HG03565 (cell line): ENCODE results near the gene FOXA2.
"Not testable (repeated sequence)": the region's sequence is repeated elsewhere in the genome, so short reads cannot be mapped to it uniquely, and the experiment has no call there.

Experiments
- ATAC-seq: cut with Tn5 transposase; IDR thresholded peaks from one replicate; pipeline ENCODE4 v1.9.1; 2021; ENCODE audit warnings: mild to moderate bottlenecking, moderate library complexity; ENCODE audit not compliant: unreplicated experiment

FOXA2 gene

DNA sequence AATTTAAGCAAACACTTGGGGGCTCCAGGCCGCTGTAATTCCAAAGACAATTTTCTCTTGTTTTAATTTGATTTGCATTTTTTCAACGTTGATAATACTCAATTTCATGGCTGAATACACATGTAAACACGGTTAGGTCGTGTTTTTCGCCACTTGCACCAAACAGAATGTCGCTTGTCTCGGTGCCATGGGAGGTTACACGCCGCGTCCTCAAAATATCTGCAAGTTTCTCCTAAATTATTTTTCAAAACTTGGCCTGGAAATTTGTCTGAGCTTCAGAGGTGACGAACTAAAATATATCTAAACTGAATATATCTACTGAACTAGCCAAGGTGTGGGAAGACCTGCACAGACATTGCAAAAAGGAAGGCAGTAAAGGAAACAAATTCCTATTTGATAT, 15.0 kb downstream of the FOXA2 start:
- ATAC-seq = no peak

DNA sequence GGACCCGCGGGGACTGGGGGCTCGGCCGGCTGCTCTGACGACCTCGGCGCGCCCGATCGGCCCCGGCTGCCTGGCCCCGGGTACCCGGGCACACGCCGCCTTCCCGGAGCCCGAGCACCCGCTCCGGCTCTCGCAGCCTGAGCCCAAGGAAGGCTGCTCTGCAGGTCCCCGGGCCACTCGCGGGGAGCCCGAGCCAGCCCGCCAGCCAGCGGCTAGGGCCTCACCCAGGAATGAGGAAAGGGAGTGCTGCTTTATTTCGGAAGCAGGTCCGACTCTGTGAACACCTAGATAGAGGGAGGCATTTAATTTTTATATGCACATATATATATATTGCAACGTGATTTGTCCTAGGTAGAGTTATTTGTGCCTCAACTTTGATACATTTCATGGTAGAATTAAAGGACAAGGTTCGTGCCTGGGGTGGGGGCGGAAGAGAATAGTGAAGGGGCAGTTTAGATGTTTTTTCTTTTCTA, 15.5 kb downstream of the FOXA2 start:
- ATAC-seq = no peak

DNA sequence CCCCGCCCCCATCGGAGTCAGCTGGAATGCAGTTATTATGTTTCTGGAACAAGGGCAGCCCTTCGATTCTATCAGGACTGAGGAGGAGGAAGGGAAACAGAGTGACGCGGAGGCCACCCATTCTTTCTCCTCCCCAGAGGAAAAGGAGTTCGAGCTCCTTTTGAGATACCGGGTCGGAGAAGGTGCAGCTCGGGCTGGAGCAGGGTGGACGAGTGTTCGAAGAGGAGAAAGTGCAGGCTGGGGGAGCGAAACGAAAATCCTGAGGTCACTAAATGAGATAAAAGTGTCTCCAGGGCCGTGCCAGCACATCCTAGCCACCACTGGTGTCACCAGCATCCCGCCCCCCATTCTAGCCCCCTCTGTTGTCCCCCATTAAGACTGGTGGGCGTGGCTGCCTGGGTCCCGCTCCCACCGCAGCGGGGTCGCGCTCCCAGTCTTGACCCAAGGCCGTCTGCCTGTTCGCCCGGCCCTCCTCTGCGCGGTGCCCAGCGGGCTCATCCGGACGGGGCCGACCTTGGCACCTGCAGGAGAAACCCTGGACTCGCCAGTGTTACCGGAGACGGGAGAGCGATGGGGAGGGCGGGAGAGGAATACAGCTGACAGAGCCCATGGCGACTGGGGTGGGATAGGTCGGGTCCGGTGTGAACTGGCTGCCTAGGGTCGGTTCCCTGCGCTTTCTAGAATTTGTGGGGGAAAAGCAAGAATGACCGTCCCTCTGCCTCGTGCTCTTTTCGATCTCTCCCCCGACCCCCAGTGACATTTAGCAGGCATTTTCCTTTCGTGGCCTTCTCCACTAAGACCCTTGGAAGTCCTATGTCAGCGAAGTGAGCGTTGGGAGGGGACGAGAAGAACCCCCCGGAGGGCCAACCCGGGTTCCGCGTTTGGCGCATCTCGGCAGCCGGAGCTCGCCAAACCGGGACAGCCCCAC, 16.2 kb downstream of the FOXA2 start:
- no peak for ATAC-seq

DNA sequence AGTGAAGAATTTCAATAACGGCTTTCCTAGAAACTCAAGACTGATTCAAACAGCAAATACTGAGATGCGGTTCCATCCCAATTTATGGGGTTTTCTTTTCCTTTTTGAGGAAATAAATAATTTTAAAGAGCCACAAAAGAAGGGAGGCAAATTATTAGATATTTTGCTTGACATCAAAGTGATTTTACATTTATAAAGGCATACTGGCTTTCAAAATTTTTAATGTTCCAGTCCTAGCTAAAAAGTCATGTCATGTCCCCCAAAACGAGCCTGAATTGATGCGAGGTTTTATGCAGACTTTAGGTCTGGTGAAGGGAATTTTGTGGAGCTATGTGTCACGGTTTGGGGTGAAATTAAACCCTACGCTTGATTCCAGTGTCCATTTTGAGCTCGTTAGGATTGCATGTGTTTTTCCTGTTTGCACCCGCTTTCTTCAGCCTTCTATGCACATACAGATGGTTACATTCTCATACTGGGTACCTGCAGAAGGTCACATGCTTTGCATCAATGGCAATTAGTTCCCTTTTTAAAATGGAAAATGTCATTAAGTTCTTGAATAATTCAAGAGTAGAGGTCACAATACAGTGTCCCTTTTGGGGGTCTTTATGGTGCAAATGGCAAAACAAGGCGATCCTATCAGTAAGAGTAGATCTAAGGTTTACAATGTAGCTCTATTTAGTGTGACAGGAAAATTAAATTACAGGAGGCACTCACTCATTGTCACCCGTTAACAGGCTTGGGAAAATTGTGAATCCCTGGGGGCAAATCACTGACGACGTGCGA, 17.3 kb downstream of the FOXA2 start:
- no peak for ATAC-seq

DNA sequence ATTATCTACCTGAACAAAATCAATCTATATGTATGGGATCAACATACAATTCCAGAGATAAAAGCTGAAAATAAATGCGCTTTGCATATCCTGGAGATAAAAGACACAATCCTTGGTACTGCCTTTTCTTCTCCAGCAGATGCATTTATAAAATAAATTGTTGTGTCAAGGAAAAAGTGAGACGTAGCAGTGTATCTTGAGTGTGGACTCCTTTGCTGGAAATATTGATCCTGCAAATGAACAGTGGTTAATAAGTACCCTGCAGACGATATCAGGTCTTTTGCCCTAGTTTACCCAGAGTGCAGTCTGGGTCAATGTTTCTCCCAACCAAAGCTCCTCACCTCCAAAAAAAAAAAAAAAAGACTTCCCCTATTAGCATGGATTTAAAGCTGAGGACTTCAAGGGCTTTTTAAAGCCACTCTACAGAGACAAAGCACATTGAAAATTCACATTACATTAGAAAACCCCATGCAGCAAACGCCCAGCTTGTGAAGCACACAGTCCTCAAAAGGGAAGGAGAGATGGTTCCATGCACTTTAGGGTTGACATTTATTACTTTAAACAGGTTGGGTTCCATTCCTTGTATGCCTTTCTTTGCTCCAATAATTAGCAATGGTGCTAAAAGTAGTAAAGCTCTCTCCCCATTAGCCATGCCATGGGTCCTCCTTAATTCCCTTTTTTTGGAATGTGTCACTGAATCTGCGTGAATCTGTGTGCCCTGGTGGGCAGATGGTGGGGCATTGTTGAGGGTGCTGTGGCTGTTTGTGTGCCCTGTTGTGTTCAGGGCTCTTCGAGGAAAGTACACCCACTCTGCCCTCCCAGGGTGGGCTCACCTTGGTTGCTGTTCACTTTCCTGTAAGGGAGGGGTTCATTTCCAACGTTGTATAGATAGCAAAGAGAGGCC, 21.1 kb downstream of the FOXA2 start:
- ATAC-seq = no peak

DNA sequence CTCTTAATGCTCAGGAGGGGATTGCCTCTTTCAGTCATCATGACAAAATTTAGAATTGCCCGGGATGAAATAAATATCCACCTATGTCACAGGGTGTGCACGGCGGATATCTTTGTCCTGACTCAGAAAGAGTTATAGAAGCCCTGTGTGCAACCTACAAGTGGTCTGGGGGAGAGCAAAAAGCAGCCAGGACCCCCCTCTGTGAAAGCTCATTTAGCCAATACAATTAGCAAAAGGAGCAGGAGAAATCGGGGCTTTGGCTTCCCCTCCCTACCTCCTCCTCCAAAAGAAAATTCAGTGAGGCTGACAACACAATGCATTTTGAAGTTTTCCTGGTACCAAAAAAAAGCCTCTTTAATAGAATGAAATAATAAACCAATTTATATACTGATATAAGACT, 21.8 kb downstream of the FOXA2 start:
- ATAC-seq = no peak

DNA sequence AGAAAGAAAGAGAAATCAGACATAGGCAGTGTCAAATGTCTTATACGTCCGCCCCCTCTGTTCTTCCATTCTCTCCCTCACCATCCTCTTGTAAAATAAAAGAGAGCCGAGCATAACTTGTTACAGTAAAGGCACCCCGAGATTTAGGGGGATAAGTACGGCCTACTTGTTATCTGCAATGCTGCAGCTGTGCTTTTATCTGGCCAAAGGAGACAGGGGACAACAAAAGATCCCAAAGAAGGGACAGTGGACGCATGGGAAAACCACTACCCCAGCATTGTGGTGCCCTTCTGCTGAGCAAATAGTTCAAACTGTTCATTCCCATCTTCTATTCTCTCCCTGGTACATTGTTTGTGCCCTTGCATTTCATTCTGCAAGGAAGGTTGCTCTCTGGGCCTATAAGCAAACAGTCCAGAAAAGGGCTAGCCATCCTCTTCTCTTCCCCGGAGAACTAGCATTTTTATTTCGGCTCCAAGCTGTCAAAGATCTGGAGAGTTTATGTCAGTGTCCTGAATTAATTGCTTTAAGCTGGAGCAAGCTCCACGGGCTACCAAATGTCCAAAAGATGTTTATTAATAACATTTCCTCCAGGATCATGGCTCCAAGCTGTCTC, 22.3 kb downstream of the FOXA2 start:
- no peak for ATAC-seq

DNA sequence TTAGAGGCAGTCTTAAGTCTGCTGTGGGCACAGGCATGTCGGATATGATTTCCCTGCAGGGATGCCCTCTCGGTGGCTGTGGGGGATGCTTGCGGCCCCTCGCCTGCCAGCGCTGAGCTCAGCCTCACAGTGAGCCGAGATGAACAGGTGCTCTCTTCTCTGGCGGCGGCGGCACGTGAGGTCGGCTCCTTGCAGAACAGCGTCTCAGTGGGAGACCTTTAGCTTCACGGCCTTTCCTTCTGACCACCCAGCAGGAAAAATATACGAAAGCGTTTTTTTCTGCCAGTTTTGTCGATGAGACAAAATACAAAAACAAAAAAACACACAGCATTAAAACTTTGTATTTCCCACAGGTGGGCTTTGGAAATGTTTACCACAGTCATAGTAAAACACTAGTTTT, 23.6 kb downstream of the FOXA2 start:
- no peak for ATAC-seq

DNA sequence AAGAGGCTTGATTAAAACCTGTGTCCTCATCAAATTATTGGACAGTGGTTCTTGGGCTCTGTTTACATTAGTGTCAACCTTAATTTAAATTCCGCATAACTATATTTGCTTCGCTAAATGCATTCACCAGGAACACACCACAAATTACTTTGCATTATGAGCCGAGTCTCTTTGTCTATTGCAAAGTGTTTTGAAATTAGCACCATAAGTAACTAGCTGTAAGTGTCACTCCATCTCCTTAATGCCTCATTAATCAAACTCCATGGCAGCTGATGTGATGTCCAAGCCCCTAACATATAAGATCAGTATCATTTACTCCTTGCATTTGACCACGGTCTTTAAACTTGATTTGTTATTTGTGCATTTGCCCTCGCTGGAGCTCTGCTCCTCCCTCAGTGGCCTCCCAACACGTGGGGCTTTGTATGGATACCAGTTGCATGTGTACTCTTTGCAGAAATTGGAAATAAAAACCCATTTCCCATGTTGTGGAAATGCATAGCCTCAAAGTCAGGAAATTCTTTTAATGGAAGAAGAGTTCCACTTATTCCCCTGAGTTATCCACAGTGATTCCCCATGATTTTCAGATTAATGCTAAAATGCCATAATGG, 24.6 kb downstream of the FOXA2 start:
- ATAC-seq = no peak

DNA sequence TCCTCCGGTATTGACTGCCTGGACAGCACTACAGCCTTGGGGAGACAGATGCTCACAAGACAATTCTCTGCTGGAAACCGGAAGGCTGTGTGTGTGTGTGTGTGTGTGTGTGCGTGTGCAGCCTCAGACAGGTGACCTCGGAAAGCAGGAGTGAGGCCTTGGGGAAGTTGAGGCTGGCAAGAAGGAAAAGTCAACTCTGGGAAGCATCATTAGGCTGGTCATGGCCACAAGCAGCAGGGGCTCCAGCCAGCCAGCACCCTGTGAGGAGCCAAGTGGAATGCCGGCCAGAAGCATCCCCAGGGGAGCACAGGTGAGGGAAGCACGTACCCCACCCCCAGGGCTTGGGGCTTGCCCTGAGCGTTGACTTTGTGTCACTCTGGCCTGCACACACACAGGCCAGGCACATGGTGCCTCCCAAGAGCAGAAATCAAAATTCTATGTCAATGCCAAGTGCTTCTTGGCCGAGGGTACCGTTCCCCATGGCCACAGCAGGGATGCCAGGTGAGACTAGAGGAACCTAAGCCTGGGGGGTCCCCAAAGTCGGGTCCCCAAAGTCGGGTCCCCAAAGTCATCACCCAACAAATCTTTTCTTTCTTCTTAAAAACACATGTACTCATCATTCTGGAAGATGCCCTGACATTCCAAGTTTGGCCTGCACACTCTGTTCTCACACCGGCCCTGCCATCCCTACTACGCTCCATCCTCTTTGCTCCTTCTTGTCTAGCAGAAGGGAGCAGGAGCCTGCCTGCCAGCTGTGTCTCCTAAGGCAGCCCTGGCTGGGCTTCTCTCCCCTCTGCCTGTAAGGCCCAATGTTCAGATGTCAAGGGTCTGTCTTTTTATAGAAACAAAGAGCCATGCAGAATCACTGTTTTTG, 26.7 kb downstream of the FOXA2 start:
- ATAC-seq = no peak

DNA sequence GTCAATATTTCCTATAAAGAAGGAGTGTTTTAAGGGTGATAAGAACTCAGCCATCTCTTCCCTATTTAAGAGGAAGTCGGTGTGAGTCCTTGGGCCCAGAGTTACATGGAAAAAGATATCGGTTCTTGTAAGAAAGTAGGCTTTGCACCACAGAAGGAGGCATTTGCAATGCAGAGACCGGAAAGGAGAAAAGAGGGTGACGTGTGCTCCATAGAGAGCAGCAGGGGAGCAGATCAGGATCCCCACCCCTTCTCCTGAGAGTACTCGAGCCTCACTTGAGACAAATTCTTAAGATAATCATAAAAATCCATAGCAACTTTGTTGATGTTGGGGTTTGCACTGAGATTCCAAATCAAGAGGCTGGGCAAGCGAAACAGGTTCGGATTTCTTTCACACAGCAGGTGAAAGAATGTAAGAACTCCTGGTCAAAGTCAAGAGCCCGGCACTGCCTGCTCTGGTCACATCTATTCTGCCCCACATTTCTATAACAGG, 27.8 kb downstream of the FOXA2 start:
- no peak for ATAC-seq

DNA sequence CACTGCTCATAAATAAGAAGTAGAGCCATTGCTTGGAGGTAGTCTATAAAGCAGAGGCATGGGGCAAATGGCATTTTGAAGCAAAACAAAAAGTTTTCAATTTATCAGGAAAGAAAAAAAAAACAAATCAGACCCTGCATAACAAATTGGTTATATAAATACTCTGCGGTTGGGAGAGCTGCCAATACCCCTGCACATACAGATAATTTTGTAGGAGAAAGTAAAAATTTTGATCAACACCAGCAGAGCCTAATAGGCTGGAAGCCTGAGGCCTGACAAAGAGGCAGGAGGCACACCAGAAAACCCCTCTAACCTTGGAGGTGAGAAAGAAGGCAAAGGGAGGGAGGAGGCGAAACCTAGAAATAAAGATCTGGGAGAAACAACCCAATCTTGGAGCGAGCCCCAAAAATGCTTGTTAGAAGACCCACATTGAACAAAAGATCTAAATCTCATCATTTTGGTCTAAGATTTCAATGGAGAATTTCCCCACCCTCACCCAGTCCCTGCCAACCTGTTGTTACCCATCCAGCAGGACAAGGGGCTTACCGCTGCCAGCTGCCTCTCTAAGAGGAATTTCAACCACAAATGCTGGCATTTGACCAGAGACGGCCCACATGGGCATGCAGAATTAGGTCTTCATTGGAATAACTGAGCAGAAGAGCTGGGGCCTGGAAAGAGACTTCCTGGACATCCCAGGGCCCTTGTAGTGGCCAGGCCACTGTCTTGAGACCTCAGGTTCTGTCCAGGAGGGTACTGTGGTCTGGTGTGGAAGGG, 28.4 kb downstream of the FOXA2 start:
- no peak for ATAC-seq

DNA sequence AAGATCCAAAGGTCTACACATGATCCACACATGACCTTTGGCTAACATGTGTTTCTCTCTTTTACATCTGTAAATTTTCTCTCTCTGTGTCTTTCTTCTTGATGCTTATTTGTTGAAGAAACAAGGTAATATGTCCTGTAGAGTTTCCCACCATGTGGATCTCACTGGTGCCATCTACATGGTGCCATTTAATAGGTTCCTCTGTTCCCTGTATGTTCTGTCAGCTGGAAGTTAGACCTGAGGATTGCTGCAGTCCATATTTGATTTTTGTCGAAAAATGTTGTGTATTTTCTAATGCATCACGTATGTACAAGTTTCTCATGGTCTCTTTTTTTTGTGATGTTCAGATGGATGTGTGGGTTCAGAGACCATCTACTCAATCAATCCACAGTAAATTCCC, 30.0 kb downstream of the FOXA2 start:
- no peak for ATAC-seq

DNA sequence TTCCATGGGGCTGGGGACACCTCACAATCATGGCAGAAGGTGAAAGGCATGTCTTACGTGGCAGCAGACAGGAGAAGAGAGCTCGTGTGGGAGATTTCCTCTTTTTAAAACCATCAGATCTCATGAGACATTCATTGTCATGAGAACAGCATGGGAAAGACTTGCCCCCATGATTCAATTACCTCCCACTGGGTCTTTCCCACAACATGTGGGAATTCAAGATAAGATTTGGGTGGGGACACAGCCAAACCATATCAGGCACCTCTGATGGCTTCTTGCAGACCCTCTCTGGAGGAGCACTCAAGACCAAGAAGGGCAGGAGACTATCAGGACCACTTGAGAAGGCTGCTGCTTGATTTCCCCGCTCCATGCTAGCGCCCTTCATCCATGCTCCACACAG, 33.9 kb downstream of the FOXA2 start:
- not testable (repeated sequence) for ATAC-seq

DNA sequence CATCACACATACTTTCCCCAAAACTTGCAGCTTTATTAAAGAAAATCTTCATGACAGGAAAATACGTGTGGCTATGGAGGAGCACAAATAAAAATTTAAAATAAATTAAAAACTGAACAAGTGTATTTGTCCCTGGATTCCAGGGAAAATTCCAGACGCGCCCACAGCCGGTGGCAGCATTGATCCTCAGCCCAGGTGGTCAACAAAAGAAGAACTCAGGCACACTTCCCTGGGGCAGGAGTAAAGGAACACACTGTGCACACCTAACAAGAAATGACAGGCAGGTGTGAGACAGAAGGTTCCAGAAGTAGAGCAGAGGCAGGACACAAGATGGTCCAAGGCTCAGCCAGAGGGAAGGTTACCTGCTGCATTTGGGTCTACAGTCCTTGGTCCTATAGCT, 36.3 kb downstream of the FOXA2 start:
- ATAC-seq = no peak

DNA sequence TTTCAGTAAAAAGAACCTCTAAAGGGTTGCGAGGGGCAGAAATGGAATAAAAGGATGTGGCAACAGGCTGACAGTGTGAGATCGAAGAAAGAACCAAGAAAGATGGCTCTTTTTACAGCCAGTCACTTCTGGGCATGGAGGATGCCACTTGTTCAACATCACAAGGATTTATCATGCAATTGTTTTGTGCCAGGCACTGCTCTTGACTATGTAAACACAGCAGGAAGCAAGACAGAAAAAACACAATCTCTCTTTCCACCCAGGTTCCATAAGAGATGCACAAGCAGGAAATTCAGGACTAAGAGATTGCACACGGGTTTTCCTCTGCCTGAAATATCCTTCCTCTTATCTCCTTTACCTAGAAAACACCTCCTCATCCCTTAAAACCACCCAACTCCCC, 38.0 kb downstream of the FOXA2 start:
- no peak for ATAC-seq

DNA sequence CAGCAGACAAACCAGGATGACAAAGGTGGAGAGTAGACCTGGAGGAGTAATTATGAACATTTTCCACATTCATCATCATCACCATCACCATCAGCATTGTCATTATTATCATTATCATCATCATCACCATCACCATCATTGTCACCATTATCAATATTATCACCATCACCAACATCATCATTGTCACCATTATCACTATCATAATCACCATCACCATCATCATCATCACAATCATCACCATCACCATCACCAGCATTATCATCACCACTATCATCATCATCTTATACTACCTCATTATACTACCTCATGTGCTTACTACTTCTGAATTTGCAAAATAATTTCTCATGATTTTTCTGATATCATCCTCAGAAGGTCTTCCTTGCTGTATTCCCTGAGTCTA, 39.3 kb downstream of the FOXA2 start:
- no peak for ATAC-seq

DNA sequence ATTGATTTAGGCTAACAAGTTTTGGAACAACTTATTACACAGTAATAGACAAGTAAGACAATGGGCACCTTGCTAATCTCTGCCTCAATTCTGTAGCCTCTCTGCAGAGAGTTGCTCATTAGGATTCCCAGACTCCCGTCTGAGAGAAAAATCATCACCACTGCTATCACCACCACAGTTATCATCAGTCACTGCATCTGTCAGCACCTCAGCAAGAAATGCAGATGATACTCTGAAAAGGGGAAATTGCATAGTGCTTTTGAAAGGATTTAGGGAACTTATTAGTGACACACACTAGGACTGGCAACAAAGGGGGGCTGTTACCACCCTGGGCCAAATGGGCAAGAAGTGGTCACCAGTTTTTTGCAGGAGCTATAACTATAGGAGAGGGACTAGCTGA, 39.9 kb downstream of the FOXA2 start:
- no peak for ATAC-seq
